Neural progenitor cell (in vitro differentiated cells): ENCODE data around the gene MARK3. TPM values are rescaled to one million over a fixed set of nuclear protein-coding genes. Genes with fewer than 3 reads are reported as not detected.

Source experiments
- DNase-seq: peaks from one replicate; pipeline ENCODE4 v3.0.0-alpha.2; 2016; ENCODE audit warnings: low spot score
- H2AFZ ChIP-seq: fragments of 200-600 bp; sonication (generic); replicated peaks from 2 replicates; pipeline ENCODE4 v1.6.1; 2016; ENCODE audit warnings: antibody characterized with exemption
- H3F3A ChIP-seq: fragments of 200-600 bp; sonication (generic); 2 replicates; pipeline ENCODE4 v1.6.1; 2016; ENCODE audit warnings: antibody characterized with exemption, low read depth
- H3K27ac ChIP-seq: fragments of 200-600 bp; sonication (generic); 2 replicates; pipeline ENCODE4 v1.5.1; 2016; ENCODE audit warnings: mild to moderate bottlenecking
- H3K27me3 ChIP-seq: fragments of 200-600 bp; sonication (generic); 2 replicates; pipeline ENCODE4 v1.6.1; 2016; ENCODE audit warnings: mild to moderate bottlenecking, moderate library complexity
- H3K36me3 ChIP-seq: fragments of 200-600 bp; sonication (generic); 2 replicates; pipeline ENCODE4 v1.5.1; 2016
- H3K4me1 ChIP-seq: fragments of 200-600 bp; sonication (generic); 2 replicates; pipeline ENCODE4 v1.6.1; 2016; ENCODE audit warnings: mixed run types
- H3K4me2 ChIP-seq: fragments of 200-600 bp; sonication (generic); 2 replicates; pipeline ENCODE4 v1.6.1; 2016
- H3K4me3 ChIP-seq: fragments of 200-600 bp; sonication (generic); 2 replicates; pipeline ENCODE4 v1.5.1; 2016
- H3K79me2 ChIP-seq: fragments of 200-600 bp; sonication (generic); 2 replicates; pipeline ENCODE4 v1.6.1; 2016; ENCODE audit warnings: low read depth
- H3K9ac ChIP-seq: fragments of 200-600 bp; sonication (generic); 2 replicates; pipeline ENCODE4 v1.6.1; 2016
- H3K9me3 ChIP-seq: fragments of 200-600 bp; sonication (generic); 2 replicates; pipeline ENCODE4 v1.5.1; 2016; ENCODE audit warnings: low read depth
- H4K20me1 ChIP-seq: fragments of 200-600 bp; sonication (generic); 2 replicates; pipeline ENCODE4 v1.6.1; 2016; ENCODE audit warnings: low read depth
- H3K27ac Mint-ChIP-seq: 3 replicates; pipeline ENCODE4 v1.8.0; 2021; ENCODE audit warnings: mixed read lengths
- H3K27me3 Mint-ChIP-seq: 2 replicates; pipeline ENCODE4 v1.8.0; 2022; ENCODE audit warnings: low read depth, mild to moderate bottlenecking, inconsistent platforms, moderate library complexity, mixed read lengths; ENCODE audit not compliant: insufficient read depth
- H3K36me3 Mint-ChIP-seq: 3 replicates; pipeline ENCODE4 v1.8.0; 2021; ENCODE audit warnings: mixed read lengths
- H3K4me1 Mint-ChIP-seq: 3 replicates; pipeline ENCODE4 v1.8.0; 2021; ENCODE audit warnings: mixed read lengths
- H3K4me3 Mint-ChIP-seq: 3 replicates; pipeline ENCODE4 v1.8.0; 2021; ENCODE audit warnings: mild to moderate bottlenecking, moderate library complexity, mixed read lengths
- H3K9me3 Mint-ChIP-seq: 3 replicates; pipeline ENCODE4 v1.8.0; 2020; ENCODE audit warnings: mixed read lengths
- EZH2 ChIP-seq: fragments of 200-600 bp; sonication (generic); IDR thresholded peaks from 2 replicates; pipeline ENCODE4 v1.6.1; 2017; ENCODE audit warnings: antibody characterized with exemption, mild to moderate bottlenecking, moderate library complexity
- EZH2phosphoT487 ChIP-seq: fragments of 200-600 bp; sonication (generic); IDR thresholded peaks from 2 replicates; pipeline ENCODE4 v1.6.1; 2017; ENCODE audit warnings: antibody characterized with exemption
- total RNA-seq: library from RNA; depleted of rRNA; stranded (reverse); fragments of >200 nt; gene quantifications from 2 replicates; pipeline ENCODE4 v1.2.3, GENCODE V29; 2015; ENCODE audit warnings: low replicate concordance
- TF ChIP-seq, protein P1 (sequence below): fragments of 200-600 bp; sonication (generic); IDR thresholded peaks from 2 replicates; pipeline ENCODE4 v1.5.1; 2017; ENCODE audit warnings: antibody characterized with exemption, mild to moderate bottlenecking

Gene MARK3
- total RNA-seq, 1 donor from 2014 or later: 80.7 TPM

DNA sequence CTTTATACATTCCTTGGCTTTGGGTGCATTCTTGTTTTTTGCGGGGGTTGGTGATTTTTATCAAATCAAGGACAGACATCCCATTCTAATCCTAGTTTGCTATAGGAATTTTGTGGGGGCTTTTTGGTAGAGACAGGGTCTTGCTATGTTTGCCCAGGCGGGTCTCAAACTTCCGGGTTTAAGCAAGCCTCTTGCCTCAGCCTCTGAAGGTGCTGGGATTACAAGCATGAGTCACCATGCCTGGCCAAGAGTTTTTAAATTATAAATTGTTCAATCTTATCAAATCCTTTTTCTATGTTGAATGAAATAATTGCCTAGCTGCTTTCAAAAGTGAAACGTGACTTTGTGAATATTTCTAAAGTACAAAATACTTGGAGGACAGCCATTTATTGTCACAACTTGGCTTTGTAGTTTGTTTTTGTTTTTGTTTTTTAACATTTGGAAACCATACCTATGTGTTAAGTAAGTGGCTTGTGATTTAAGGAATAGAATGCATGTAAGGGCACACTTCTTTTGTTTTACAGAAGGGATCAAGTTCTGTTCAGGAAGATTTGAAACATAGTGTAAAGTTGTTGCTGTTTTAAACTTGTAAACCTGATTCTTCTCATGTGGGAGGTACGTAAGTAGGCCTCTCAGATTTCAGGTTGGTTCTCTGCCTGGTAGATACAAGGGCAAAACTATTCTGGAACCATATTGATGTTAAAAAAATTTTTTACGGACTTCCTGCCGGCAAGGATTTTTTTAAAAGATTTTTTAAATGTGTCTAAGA, 13.4 kb downstream of the MARK3 start:
- H2AFZ ChIP-seq: no peak overlapping the region
- no peaks in the 10 kb centered on the region for H3K27me3 Mint-ChIP-seq
- no peaks in the 10 kb centered on the region for H3K27me3 ChIP-seq
- H3K4me3 ChIP-seq: no peak overlapping the region
- H3K79me2 ChIP-seq: peaks cover 100% of the 10 kb centered on the region
- no peaks in the 10 kb centered on the region for H3K9me3 Mint-ChIP-seq
- H3F3A ChIP-seq: peaks cover 22% of the 10 kb centered on the region
- H3K27ac ChIP-seq: no peak overlapping the region
- no peak overlapping the region for H3K4me3 Mint-ChIP-seq
- no peaks in the 10 kb centered on the region for H3K9me3 ChIP-seq
- peaks cover 7% of the 10 kb centered on the region for H3K36me3 Mint-ChIP-seq
- no peak overlapping the region for H3K4me2 ChIP-seq
- no peak for TF ChIP-seq EZH2phosphoT487
- TF ChIP-seq, protein P1, sequence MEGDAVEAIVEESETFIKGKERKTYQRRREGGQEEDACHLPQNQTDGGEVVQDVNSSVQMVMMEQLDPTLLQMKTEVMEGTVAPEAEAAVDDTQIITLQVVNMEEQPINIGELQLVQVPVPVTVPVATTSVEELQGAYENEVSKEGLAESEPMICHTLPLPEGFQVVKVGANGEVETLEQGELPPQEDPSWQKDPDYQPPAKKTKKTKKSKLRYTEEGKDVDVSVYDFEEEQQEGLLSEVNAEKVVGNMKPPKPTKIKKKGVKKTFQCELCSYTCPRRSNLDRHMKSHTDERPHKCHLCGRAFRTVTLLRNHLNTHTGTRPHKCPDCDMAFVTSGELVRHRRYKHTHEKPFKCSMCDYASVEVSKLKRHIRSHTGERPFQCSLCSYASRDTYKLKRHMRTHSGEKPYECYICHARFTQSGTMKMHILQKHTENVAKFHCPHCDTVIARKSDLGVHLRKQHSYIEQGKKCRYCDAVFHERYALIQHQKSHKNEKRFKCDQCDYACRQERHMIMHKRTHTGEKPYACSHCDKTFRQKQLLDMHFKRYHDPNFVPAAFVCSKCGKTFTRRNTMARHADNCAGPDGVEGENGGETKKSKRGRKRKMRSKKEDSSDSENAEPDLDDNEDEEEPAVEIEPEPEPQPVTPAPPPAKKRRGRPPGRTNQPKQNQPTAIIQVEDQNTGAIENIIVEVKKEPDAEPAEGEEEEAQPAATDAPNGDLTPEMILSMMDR: no peak
- TF ChIP-seq EZH2: no peak
- DNase-seq: no peak
- H3K9ac ChIP-seq: no peak overlapping the region
- peaks cover 89% of the 10 kb centered on the region for H4K20me1 ChIP-seq
- peaks cover 50% of the 10 kb centered on the region for H3K4me1 Mint-ChIP-seq
- H3K36me3 ChIP-seq: no peaks in the 10 kb centered on the region
- no peak overlapping the region for H3K27ac Mint-ChIP-seq
- peaks cover 38% of the 10 kb centered on the region for H3K4me1 ChIP-seq

DNA sequence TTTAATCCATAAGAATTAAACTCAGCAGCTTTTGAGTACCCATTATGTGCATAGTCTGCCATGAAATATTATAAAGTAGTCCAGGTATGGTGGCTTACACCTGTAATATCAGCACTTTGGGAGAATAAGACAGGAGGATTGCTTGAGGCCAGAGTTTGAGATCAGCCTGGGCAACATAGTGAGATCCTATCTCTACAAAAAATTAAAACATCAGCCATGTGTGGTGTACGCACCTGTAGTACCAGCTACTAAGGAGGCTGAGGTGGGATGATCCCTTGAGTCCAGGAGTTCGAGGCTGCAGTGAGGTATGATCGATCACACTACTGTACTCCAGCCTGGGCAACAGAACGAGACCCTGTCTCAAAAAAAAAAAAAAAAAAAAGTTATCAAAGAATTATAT, 15.3 kb downstream of the MARK3 start:
- Histone ChIP-seq H3F3A (peaks cover 22% of the 10 kb centered on the region), H3K79me2 (peaks cover 100% of the 10 kb centered on the region), H3K9me3 (no peaks in the 10 kb centered on the region), H3K36me3 (no peaks in the 10 kb centered on the region), H3K4me2 (no peak overlapping the region), H2AFZ (no peak overlapping the region), H3K27me3 (no peaks in the 10 kb centered on the region), H3K4me3 (no peak overlapping the region), H3K27ac (no peak overlapping the region), H3K4me1 (peaks cover 39% of the 10 kb centered on the region), H3K9ac (no peak overlapping the region), H4K20me1 (peaks cover 88% of the 10 kb centered on the region)
- H3K9me3 Mint-ChIP-seq: no peaks in the 10 kb centered on the region
- H3K27ac Mint-ChIP-seq: no peak overlapping the region
- H3K4me3 Mint-ChIP-seq: no peak overlapping the region
- DNase-seq: no peak
- H3K27me3 Mint-ChIP-seq: no peaks in the 10 kb centered on the region
- peaks cover 45% of the 10 kb centered on the region for H3K4me1 Mint-ChIP-seq
- H3K36me3 Mint-ChIP-seq: peaks cover 10% of the 10 kb centered on the region
- TF ChIP-seq EZH2phosphoT487 (no peak), EZH2 (no peak)
- TF ChIP-seq, protein P1: no peak

DNA sequence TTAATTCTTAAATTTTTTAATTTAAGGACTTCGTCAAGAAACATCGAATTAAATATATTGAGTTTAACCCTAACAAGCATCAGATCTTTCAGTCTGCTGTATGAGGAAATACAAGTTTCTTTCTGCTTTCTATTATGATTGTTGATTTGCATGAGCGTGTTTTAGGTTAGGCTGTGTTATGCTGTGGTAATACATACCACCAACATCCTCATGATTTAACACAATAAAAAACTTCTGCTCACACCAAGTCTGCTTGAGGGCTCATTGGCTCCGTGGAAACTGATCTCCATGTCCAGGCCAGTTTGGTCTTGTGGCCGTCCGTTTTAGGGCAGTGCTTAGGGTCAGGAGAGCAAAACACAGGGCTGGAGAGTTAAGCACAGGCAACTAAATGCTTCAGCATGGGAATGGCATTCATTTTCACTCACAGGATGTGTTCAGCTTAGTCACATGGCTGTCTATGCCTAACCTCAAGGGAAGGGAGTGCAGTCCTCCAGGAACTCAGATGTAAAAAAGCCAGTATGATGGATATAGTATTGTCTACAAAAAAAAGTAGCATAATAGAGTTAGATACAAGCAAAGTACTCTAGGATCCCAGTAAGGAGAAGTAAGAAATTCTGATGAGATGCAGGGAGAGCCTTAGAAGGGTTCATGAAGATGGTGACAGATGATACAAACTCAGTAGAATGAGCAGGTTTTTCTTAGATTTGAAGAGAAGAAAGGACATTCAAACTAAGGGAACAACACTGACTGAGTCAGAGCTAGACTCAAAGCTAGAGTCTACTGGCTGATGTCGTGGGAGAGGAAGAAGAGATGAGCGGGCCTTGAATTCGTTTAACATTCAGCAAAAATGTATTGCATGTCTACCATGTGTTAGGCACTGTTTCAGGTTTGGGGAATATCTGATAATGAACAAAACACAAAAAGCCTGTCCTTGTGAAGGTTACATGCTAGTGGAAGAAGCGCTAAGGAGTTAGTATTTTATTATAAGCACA, 16.3 kb downstream of the MARK3 start:
- H3K9me3 ChIP-seq: no peaks in the 10 kb centered on the region
- H3K9ac ChIP-seq: no peak overlapping the region
- no peaks in the 10 kb centered on the region for H3K36me3 ChIP-seq
- peak overlapping the region; percentile 67 for H3K27ac ChIP-seq
- Mint-ChIP-seq H3K4me3 (no peak overlapping the region), H3K36me3 (peaks cover 10% of the 10 kb centered on the region), H3K4me1 (peaks cover 40% of the 10 kb centered on the region), H3K9me3 (no peaks in the 10 kb centered on the region), H3K27me3 (no peaks in the 10 kb centered on the region), H3K27ac (no peak overlapping the region)
- no peak overlapping the region for H3K4me3 ChIP-seq
- H3K79me2 ChIP-seq: peaks cover 98% of the 10 kb centered on the region
- TF ChIP-seq EZH2: no peak
- TF ChIP-seq, protein P1: no peak
- TF ChIP-seq EZH2phosphoT487: no peak
- peaks cover 22% of the 10 kb centered on the region for H3F3A ChIP-seq
- H3K4me2 ChIP-seq: peak overlapping the region; percentile 9
- peak; percentile 32 for DNase-seq
- H3K27me3 ChIP-seq: no peaks in the 10 kb centered on the region
- H4K20me1 ChIP-seq: peaks cover 78% of the 10 kb centered on the region
- no peak overlapping the region for H2AFZ ChIP-seq
- peaks cover 31% of the 10 kb centered on the region for H3K4me1 ChIP-seq
